Measurements from ENCODE around the gene SLC9A9.
A peak's percentile ranks its signal among the peaks of the same experiment; 100 is the strongest.

The SLC9A9 gene

DNA sequence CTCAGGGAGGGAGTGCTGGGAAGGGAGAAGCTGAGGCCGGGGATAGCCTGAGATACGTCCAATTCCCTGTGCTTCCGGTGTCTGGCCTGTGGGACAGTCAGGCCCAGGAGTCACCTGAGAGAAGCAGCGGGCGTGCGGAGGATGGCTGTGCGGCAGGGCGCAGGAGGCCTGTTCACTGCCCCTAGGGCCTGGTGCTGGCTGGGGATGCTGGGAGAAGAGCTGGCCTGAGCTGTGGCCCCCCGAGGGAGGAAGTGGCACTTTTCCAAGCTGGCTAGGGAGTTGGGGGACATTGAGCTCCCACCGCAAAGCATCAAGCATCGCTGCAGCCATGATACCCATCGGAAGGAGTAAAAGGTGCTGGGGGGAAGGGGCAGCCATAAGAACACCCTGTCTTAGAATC lies 619.9 kb downstream of the SLC9A9 start:
- no peak for DNase-seq

- no peak for DNase-seq
These were observed 621.5 kb downstream of the SLC9A9 start for GRCh38 chr3:143226678-143227291.

- no peak for DNase-seq
These were observed 623.6 kb downstream of the SLC9A9 start for GRCh38 chr3:143224716-143225115.

DNA sequence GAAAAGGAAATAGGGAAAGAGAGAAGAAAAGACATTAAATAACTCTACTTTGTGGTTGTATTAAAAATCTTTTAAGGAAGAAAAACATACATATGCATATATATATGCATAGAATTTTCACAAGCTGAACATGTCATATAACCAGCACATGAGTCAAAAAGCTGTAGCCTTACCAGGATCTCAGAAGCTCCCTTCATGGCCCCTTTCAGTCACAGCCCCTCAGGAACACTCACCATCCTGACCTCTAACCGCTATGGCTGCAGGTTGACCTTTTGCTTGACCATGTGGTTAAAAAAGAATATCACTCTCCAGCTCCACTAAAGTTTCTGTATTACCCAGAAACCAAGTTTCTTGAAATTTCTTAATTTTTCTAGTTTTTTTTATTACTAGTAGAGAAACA lies 625.3 kb downstream of the SLC9A9 start:
- no peak for DNase-seq

DNA sequence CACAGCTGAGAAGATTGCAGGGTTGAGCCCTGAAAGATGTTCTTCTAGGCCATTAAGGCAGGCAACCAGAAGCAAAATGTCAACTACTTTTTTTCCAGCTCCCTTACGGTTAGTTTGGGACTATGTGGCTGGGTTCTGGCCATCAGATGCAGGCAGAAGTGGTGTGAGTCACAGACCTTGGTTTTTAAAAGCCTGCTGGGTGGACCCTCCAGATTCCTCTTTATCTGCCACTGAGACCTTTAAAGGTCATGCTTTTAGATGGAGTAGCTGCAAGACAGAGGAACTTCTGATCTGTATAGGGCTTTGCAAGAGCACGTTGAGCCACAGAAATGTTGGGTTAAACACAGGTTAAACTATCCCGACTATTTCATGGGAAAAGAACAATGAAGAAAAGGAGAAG lies 625.8 kb downstream of the SLC9A9 start:
- peak; percentile 68 for DNase-seq

DNA sequence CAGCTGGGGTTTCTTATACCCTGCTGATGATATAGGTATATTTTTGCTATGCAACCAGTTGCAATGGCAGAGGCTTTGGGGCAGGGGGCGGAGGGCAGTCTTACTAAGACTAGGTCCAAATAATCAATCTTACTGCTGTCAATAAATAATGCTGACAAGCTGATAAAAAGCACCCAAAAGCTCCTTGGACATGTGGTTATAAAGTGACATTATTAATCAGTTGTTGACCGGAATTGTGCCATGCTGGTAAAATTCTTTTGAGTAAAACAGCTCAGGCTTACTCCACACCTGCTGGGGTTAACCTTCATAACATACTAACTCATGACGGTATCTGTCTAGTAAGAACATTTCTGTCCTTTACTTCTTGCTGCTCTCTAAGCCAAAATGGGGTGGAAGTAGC lies 626.8 kb downstream of the SLC9A9 start:
- DNase-seq = no peak

DNA sequence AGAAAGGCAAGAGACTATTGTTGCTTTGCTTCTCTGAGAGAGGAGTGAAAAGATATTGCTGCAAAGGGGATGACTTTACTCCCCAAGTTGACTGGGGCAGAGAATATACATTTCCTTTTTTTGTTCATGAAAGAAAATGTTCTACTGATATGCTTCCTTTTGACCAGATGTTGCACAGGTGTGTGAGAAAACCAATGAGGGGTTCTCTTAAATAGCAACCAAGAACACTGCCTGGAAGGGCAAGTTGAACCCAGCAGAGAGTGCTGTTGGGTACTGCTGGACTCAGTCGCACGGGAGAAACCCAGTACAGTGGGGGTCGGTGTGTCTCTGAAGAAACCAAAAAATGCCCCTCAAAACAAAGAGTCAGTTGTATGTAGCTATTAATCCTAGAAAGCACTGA lies 627.5 kb downstream of the SLC9A9 start:
- DNase-seq = no peak

GRCh38 chr3:143218166-143218835 lies 630.0 kb downstream of the SLC9A9 start:
- DNase-seq = peak; percentile 23

DNA sequence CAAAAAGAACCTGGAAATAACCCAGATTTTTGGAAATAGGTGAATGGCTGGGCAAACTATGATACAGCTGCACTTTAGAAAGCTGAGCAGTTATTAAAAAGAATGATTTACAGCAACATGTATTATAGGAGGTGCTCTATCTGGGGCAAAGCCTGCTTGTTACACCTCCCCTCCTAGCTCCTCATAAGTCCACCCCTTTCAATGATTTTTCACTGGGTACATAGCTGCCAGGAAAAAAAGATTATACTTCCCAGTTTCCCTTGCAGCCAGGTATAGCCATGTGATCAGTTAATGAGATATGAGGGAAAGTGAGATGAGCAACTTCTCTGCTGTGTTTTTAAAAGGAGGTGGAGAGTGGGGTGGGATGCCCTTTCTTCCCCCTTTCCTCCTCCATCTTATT lies 631.0 kb downstream of the SLC9A9 start:
- DNase-seq = no peak

DNA sequence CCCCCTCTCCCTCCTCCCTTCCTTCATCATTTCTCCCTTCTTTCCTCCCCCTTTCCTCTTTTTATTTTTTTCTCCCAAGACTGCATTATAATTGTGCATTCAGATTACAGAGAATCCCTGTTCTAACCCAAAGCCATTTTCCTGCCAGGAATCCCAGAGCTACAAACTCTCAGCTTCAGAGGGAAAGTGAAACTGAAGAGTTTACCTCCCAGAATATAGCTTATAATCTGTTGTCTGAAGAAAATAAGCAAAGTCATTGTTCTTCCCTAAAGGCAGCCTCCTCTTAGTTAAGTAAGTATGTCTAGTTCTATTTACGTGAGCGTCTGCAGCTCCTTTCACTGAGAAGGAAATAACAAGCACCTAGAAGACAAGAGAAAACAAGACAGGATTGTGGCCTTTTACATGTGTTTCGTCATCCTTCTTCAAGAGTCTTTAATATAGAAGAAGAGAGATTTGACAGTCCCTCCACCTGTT lies 631.5 kb downstream of the SLC9A9 start:
- DNase-seq = peak; percentile 80
